ENCODE results near the gene ALDH1L2. TPM values are rescaled to one million over a fixed set of nuclear protein-coding genes. Genes with fewer than 3 reads are reported as not detected.

The ALDH1L2 gene
- total RNA-seq = 80.1 and 91.5 TPM in 2 replicates

GRCh38 chr12:105084251-105085250 lies at the start of gene ALDH1L2:
Gene ALDH1L2 (minus strand): TSS chr12:105084458. CDS start chr12:105084436, 22 bp downstream.

GRCh38 chr12:105107494-105108371 lies 23.5 kb upstream of the ALDH1L2 start, which contains the start of gene WASHC4:
Gene WASHC4 (plus strand): TSS chr12:105107731. CDS start chr12:105107801, 70 bp downstream.

GRCh38 chr12:104986022-104986941 lies 98.0 kb downstream of the ALDH1L2 start, which contains the start of gene NOPCHAP1:
Gene NOPCHAP1 (plus strand): TSS chr12:104986316. CDS start chr12:104986353, 37 bp downstream.

Other genes starting within 250 kb of the ALDH1L2 start
- gene SLC41A2, start 126.2 kb downstream of the ALDH1L2 start, total RNA-seq = 29.7 and 40.3 TPM in 2 replicates
- gene NOPCHAP1, start 98.1 kb downstream of the ALDH1L2 start, total RNA-seq = 3.3 and 6.5 TPM in 2 replicates
- 106 and 134 TPM in 2 replicates for gene WASHC4, start 23.3 kb upstream of the ALDH1L2 start, total RNA-seq
- gene APPL2, start 151.7 kb upstream of the ALDH1L2 start, total RNA-seq = 35.3 and 51.2 TPM in 2 replicates
- 72.5 and 134 TPM in 2 replicates for gene C12orf75, start 246.2 kb upstream of the ALDH1L2 start, total RNA-seq

All from smooth muscle cell of the umbilical artery (primary cell).